ENCODE data around the gene RMRP. TPM values are rescaled to one million over a fixed set of nuclear protein-coding genes. Genes with fewer than 3 reads are reported as not detected.

Gene RMRP
- total RNA-seq, 1 donor from 2014 or later, result 5,239 TPM

DNA sequence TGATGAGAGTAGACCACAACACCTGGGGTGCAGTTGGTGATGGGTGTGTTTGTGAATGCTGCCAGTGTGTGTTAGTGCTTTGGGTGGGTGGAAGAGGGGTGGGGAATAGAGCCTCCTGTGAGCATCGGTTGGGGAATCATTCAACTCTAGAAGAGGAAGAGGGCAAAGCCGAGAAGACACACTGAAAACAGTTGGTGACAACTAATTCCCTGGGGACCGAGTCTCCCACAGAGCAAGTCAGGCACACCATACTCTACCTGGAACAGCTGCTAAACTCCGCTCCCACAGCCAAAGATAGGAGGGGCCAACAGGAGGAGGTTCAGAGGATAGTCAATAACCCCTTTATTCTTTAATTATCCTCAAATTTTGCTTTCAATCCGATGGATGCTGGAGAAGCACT is 8.7 kb upstream of the RMRP start:
- intact Hi-C loops (cut with micrococcal nuclease), result no loop called here

DNA sequence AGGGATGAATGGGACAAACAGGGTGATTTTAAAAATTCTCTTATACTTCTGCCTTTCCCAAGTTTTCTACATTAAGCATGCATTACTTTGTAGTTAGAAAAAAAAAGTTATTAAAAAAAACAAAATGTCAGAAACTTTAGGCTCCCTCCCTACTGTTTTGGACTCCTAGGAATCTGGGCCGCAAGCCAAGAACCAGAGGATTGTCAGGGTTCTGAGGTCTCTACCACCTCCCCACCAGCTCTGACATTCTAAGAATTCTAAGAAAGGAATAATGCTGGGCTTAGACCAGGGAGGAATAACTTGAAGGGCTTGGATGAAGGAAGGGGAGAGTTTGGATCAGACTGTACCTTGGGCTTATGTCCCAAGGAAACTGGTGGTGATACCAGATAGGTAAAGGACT is 8.2 kb upstream of the RMRP start:
- intact Hi-C loops (cut with micrococcal nuclease), result no loop called here

GRCh38 chr9:35665471-35665818 is 7.6 kb upstream of the RMRP start:
- intact Hi-C loops (cut with micrococcal nuclease), result loop anchor here (1.0 to 2.0 kb wide), 3 partner anchors 8 to 61 kb away; no protein-coding TSS in a partner anchor

DNA sequence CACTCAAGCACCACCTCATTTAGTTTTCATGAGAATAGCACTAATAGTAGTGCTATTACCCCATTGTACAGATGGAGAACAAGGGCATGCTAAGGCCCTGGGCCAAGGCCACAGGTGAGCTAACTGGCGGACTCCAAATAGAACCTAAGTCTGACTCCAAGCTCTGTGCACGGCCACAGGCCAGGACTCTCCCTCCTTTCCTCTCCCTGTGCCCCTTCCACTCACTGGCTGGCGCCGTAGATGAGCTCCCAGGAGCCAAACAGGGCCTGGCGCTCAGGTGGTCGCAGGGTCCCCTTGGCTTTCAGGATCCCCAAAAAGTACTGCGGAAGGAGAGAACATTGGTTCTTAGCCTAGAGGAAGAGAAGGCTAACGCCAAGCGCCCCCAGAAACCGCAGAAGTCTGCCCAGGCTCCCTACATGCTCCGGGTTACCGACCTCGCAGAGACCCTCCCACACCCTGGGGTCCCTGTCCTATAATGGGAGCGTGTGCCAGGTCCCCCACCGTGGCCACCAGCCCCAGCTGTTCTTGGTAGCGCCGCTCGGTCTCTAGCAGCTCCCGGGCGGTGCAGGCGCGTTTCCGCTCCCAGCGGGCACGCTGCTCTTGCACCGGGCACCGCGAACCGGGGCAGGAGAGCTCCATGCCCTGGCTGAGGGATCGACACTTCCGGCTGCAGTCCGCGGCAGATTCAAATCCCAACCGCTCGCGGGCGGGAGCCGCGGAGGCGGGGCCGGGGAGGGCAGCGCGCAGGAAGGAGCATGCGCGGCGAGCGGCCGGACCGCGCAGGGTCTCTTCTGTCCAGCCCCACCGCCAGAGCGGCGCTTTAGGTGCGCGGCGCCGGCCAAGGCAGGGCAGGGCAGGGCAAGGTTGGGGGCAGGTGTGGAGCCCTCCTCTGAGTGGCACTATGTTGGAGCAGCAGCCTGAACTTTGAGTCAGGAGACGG is 7.0 kb upstream of the RMRP start, which contains the start of gene ARHGEF39:
ARHGEF39 (minus strand) TSS at position 665 of the 940 bp plus-strand sequence; CDS start at position 639, 26 bp downstream.
- intact Hi-C loops (cut with micrococcal nuclease), result loop anchor here (1.0 to 2.0 kb wide), 3 partner anchors 8 to 60 kb away; no protein-coding TSS in a partner anchor

DNA sequence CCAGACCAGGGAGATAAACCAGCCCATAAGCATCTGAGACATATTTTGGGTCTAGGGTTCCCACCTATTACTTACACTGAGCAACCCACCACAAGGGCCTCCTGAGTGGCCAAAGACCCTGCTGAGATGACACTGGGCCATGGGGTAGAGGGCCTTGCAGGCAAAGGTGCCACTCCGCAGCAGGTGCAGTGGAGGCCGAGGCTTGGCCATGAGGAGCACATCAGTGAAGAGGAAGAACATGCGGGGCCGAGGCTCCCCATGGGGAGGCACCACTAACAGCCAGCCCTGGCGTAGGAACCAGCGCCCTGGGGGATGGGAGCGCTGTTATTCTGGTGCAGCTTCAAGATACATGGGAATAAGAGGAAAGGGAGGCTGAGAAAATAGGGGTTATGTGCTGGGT is 4.6 kb upstream of the RMRP start:
- intact Hi-C loops (cut with micrococcal nuclease), result no loop called here

DNA sequence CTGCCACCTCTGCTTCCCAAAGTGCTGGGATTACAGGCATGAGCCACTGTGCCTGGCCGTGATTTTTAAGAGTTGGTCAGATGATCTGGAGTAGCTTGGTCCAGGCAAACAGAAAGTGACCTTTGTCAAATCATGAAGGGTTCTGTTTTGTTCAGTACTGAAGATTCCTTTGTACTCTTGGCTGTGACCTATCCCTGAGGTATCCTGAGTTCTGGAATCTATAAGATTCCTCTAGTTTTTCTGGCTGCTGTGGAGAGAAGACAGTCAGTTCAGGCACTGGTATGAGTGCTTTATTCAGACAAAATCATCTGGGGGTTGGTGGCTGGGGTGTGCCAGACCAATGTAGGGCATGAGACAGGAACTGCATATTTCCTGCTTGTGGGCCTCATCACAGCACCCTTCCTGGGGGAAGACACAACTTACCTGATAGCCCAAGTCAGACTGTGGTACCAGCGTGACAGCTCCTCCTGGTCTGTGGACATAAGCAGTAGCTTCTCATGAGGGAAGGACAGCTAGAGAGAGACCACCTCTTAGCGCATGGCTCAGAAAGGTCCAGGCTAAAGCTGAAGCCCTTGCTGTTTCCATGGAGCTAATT is 4.0 kb upstream of the RMRP start:
- intact Hi-C loops (cut with micrococcal nuclease), result no loop called here

- intact Hi-C loops (cut with micrococcal nuclease), result no loop called here
Measured at GRCh38 chr9:35660966-35661415, 3.2 kb upstream of the RMRP start.

GRCh38 chr9:35659340-35659739 is 1.5 kb upstream of the RMRP start:
- intact Hi-C loops (cut with micrococcal nuclease), result loop anchor here (2.0 to 10.0 kb wide), 8 partner anchors 167 to 1035 kb away; partner anchors contain the start of genes ARID3C, DCTN3, DNAJB5 and FAM221B

DNA sequence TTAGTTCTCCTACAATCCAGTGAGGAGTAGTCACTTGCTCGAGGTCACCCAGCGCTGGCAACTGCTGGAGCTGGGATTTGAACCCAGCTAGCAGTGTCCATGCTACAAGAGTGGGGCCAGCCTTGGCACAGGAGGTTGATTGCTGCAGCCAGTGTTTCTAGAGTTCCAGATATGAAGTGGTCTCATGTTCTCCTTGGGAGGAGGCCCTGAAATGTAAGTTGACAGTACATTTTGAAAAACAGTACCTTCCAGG is 1.1 kb upstream of the RMRP start:
- intact Hi-C loops (cut with micrococcal nuclease), result loop anchor here (1.0 to 10.0 kb wide), 12 partner anchors 29 to 1034 kb away; partner anchors contain the start of genes ARID3C, DCTN3, DNAJB5 and FAM221B

GRCh38 chr9:35658137-35658967 is 533 bp upstream of the RMRP start, which contains the start of gene CCDC107:
CCDC107 (plus strand) TSS chr9:35658292; CDS start chr9:35658380, 88 bp downstream.
- intact Hi-C loops (cut with micrococcal nuclease), result loop anchor here (1.0 to 10.0 kb wide), 12 partner anchors 30 to 1034 kb away; partner anchors contain the start of genes ARID3C, DCTN3, DNAJB5 and FAM221B

- intact Hi-C loops (cut with micrococcal nuclease), result loop anchor here (1.0 to 10.0 kb wide), 11 partner anchors 8 to 1032 kb away; partner anchors contain the start of genes ARHGEF39, ARID3C, CREB3 and DCTN3
Measured at GRCh38 chr9:35656831-35657545, 831 bp downstream of the RMRP start.

DNA sequence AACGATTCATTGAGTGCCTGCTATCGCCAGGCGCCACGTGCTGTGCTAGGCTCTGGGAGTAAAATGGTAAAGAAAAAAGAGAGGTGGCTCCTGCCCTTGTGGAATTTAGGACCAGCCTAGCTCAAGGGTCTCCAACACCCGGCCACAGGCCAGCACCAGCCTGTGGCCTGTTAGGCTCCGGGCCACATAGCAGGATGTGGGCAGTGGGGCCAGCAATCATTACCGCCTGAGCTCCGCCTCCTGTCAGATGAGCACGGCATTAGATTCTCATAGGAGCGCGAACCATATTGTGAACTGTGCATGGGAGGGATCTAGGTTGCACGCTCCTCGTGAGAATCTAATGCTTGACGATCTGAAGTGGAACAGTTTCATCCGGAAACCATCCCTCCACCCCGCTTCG is 1.5 kb downstream of the RMRP start:
- intact Hi-C loops (cut with micrococcal nuclease), result loop anchor here (5.0 to 10.0 kb wide), 6 partner anchors 164 to 1032 kb away; partner anchors contain the start of genes ARID3C, DCTN3, DNAJB5 and RUSC2

DNA sequence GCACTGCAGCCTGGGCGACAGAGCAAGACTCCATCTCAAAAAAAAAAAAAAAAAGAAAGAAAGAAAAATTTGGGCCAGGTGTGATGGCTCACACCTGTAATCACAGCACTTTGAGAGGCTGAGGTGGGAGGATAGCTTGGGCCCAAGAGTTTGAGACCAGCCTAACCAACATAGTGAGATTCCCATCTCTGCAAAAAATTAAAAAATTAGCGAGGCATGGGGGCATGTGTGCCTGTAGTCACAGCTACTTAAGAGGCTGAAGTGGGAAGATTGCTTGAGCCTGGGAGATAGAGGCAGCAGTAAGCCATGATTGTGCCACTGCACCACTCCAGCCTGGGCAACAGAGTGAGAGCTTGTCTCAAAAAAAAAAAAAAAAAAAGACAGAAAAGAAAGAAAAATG is 4.2 kb downstream of the RMRP start:
- intact Hi-C loops (cut with micrococcal nuclease), result loop anchor here (10.0 kb wide), 2 partner anchors 949 to 1029 kb away; partner anchors contain the start of genes ARID3C and DCTN3

GRCh38 chr9:35652829-35653209 is 5.0 kb downstream of the RMRP start:
- intact Hi-C loops (cut with micrococcal nuclease), result loop anchor here (10.0 kb wide), 2 partner anchors 948 to 1028 kb away; partner anchors contain the start of genes ARID3C and DCTN3

DNA sequence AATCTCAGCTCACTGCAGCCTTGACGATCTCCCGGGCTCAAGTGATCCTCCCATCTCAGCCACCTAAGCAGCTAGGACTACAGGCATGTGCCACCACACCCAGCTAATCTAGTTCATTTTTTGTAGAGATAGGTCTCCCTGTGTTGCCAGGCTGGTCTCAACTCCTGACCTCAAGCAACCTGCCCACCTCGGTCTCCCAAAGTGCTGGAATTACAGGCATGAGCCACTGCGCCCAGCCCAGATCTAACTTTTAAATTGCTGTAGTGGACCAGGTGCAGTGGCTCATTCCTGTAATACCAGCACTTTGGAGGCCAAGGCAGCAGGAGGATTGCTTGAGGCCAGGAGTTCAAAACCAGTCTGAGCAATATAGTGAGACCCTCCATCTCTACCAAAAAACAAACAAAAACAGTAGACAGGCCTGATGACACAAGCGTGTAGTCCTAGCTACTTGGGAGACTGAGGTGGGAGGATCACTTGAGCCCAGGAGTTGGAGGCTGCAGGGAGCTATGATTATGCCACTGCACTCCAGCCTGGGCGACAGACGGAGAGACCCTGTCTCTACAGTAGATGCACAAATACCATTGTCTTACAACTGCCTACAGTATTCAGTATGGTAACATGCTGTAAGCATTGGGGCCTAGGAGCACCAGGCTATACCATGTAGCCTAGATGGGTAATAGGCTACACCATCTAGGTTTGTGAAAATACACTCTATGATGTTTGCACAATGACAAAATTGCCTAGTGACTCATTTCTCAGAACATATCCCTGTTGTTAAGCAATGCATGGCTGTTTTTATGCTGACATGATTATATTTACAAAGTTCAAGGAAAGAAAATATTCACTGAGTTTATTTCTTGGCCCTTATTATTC is 5.6 kb downstream of the RMRP start:
- intact Hi-C loops (cut with micrococcal nuclease), result loop anchor here (10.0 kb wide), 2 partner anchors 947 to 1027 kb away; partner anchors contain the start of genes ARID3C and DCTN3

GRCh38 chr9:35650341-35651158 is 7.3 kb downstream of the RMRP start, which contains the start of gene SIT1:
SIT1 (minus strand) TSS chr9:35650931; CDS start chr9:35650853, 78 bp downstream.
- intact Hi-C loops (cut with micrococcal nuclease), result loop anchor here (10.0 kb wide), 2 partner anchors 946 to 1026 kb away; partner anchors contain the start of genes ARID3C and DCTN3

- intact Hi-C loops (cut with micrococcal nuclease), result loop anchor here (1.0 to 10.0 kb wide), 5 partner anchors 163 to 1025 kb away; partner anchors contain the start of genes ARID3C, CLTA, DCTN3 and GNE
Measured at GRCh38 chr9:35649431-35650340, 8.1 kb downstream of the RMRP start.

Data from T-helper 1 cell treated with Interleukin-12 subunit alpha and Interleukin-12 subunit beta and Interleukin-4 antibody, amounts not matched to agents 30 ng/mL and 1 ng/mL, for 36 hours (primary cell).